ENCODE data around the gene TAS1R3. TPM values are rescaled to one million over a fixed set of nuclear protein-coding genes. Genes with fewer than 3 reads are reported as not detected.

Gene TAS1R3
- total and polyA plus RNA-seq, 10 of the 15 experiments (the other 5 are each of a cell fraction or from before 2014, with no cell fraction given), result 0.04 to 0.51 (median 0.08) TPM; not detected in 3

DNA sequence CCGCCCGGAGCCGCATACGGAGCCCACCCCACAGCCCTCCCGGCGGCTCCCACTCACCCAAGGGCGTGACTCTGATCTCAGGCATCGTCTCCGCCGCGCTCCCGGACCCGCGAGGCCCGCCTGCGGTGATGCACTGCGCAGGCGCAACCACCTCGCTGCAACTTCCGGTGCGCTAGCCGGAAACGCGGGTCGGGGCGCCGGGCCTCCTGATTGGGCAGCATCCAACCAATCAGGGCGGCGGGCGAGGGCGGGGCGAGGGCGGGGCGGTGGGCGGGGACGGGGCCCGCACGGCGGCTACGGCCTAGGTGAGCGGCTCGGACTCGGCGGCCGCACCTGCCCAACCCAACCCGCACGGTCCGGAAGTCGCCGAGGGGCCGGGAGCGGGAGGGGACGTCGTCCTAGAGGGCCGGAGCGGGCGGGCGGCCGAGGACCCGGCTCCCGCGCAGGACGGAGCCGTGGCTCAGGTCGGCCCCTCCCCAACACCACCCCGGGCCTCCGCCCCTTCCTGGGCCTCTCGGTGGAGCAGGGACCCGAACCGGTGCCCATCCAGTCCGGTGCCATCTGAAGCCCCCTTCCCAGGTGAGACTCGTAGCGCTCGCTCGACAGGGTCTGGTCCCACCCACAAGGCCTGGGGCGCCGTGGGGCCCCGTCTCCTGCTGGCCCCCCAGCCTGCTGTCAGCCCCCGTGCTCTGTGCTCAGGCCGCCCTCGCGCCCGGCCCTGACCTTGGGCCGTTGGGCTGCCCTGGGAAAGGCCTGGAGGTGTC, 6.4 kb upstream of the TAS1R3 start, which contains the start of the genes CPTP and INTS11 (continued):
- TF ChIP-seq HCFC1 (IDR thresholded peaks at IDR 0.05; ENCODE audit: low read length) (peak; percentile 46), CREB1 (IDR thresholded peaks at IDR 0.05; ENCODE audit: low read depth) (0 out of 2 replicates have a peak, but pooled peaks have one; percentile 27), SREBF1 (IDR thresholded peaks at IDR 0.05; ENCODE audit: low read length) (no peak), IKZF1 (conservative IDR thresholded peaks at IDR 0.05) (peak; percentile 41; the same call in 1 of the 2 replicates), RAD51 (IDR thresholded peaks at IDR 0.05) (no peak), CREM (IDR thresholded peaks at IDR 0.05; ENCODE audit: low read depth) (peak; percentile 24; the same call in 1 of the 2 replicates), RUNX3 (IDR thresholded peaks at IDR 0.05; ENCODE audit: low read length) (peak; percentile 23), ATF7 (IDR thresholded peaks at IDR 0.05; ENCODE audit: low read depth) (no peak), FOXK2 (IDR thresholded peaks at IDR 0.05) (no peak), SUPT20H (IDR thresholded peaks at IDR 0.05; ENCODE audit: borderline replicate concordance, control insufficient read depth, low read depth, low read length) (no peak)
- TF ChIP-seq, protein P1, sequence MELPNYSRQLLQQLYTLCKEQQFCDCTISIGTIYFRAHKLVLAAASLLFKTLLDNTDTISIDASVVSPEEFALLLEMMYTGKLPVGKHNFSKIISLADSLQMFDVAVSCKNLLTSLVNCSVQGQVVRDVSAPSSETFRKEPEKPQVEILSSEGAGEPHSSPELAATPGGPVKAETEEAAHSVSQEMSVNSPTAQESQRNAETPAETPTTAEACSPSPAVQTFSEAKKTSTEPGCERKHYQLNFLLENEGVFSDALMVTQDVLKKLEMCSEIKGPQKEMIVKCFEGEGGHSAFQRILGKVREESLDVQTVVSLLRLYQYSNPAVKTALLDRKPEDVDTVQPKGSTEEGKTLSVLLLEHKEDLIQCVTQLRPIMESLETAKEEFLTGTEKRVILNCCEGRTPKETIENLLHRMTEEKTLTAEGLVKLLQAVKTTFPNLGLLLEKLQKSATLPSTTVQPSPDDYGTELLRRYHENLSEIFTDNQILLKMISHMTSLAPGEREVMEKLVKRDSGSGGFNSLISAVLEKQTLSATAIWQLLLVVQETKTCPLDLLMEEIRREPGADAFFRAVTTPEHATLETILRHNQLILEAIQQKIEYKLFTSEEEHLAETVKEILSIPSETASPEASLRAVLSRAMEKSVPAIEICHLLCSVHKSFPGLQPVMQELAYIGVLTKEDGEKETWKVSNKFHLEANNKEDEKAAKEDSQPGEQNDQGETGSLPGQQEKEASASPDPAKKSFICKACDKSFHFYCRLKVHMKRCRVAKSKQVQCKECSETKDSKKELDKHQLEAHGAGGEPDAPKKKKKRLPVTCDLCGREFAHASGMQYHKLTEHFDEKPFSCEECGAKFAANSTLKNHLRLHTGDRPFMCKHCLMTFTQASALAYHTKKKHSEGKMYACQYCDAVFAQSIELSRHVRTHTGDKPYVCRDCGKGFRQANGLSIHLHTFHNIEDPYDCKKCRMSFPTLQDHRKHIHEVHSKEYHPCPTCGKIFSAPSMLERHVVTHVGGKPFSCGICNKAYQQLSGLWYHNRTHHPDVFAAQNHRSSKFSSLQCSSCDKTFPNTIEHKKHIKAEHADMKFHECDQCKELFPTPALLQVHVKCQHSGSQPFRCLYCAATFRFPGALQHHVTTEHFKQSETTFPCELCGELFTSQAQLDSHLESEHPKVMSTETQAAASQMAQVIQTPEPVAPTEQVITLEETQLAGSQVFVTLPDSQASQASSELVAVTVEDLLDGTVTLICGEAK (IDR thresholded peaks at IDR 0.05; ENCODE audit: borderline replicate concordance), result peak; percentile 76
- TF ChIP-seq, protein P2, sequence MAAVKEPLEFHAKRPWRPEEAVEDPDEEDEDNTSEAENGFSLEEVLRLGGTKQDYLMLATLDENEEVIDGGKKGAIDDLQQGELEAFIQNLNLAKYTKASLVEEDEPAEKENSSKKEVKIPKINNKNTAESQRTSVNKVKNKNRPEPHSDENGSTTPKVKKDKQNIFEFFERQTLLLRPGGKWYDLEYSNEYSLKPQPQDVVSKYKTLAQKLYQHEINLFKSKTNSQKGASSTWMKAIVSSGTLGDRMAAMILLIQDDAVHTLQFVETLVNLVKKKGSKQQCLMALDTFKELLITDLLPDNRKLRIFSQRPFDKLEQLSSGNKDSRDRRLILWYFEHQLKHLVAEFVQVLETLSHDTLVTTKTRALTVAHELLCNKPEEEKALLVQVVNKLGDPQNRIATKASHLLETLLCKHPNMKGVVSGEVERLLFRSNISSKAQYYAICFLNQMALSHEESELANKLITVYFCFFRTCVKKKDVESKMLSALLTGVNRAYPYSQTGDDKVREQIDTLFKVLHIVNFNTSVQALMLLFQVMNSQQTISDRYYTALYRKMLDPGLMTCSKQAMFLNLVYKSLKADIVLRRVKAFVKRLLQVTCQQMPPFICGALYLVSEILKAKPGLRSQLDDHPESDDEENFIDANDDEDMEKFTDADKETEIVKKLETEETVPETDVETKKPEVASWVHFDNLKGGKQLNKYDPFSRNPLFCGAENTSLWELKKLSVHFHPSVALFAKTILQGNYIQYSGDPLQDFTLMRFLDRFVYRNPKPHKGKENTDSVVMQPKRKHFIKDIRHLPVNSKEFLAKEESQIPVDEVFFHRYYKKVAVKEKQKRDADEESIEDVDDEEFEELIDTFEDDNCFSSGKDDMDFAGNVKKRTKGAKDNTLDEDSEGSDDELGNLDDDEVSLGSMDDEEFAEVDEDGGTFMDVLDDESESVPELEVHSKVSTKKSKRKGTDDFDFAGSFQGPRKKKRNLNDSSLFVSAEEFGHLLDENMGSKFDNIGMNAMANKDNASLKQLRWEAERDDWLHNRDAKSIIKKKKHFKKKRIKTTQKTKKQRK (IDR thresholded peaks at IDR 0.05; ENCODE audit: low read depth, low read length), result no peak
- TF ChIP-seq, protein P3, sequence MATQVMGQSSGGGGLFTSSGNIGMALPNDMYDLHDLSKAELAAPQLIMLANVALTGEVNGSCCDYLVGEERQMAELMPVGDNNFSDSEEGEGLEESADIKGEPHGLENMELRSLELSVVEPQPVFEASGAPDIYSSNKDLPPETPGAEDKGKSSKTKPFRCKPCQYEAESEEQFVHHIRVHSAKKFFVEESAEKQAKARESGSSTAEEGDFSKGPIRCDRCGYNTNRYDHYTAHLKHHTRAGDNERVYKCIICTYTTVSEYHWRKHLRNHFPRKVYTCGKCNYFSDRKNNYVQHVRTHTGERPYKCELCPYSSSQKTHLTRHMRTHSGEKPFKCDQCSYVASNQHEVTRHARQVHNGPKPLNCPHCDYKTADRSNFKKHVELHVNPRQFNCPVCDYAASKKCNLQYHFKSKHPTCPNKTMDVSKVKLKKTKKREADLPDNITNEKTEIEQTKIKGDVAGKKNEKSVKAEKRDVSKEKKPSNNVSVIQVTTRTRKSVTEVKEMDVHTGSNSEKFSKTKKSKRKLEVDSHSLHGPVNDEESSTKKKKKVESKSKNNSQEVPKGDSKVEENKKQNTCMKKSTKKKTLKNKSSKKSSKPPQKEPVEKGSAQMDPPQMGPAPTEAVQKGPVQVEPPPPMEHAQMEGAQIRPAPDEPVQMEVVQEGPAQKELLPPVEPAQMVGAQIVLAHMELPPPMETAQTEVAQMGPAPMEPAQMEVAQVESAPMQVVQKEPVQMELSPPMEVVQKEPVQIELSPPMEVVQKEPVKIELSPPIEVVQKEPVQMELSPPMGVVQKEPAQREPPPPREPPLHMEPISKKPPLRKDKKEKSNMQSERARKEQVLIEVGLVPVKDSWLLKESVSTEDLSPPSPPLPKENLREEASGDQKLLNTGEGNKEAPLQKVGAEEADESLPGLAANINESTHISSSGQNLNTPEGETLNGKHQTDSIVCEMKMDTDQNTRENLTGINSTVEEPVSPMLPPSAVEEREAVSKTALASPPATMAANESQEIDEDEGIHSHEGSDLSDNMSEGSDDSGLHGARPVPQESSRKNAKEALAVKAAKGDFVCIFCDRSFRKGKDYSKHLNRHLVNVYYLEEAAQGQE (IDR thresholded peaks at IDR 0.05; ENCODE audit: low read depth, low read length), result no peak
- TF ChIP-seq, protein P4, sequence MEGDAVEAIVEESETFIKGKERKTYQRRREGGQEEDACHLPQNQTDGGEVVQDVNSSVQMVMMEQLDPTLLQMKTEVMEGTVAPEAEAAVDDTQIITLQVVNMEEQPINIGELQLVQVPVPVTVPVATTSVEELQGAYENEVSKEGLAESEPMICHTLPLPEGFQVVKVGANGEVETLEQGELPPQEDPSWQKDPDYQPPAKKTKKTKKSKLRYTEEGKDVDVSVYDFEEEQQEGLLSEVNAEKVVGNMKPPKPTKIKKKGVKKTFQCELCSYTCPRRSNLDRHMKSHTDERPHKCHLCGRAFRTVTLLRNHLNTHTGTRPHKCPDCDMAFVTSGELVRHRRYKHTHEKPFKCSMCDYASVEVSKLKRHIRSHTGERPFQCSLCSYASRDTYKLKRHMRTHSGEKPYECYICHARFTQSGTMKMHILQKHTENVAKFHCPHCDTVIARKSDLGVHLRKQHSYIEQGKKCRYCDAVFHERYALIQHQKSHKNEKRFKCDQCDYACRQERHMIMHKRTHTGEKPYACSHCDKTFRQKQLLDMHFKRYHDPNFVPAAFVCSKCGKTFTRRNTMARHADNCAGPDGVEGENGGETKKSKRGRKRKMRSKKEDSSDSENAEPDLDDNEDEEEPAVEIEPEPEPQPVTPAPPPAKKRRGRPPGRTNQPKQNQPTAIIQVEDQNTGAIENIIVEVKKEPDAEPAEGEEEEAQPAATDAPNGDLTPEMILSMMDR (IDR thresholded peaks at IDR 0.05 in 2 of 3, conservative IDR thresholded peaks at IDR 0.05 in 1 of 3; ENCODE audit: control insufficient read depth in 2 of 3, extremely low read depth in 1 of 3, insufficient read depth in 1 of 3, low read depth in 3 of 3, low read length in 3 of 3), result no peak
- TF ChIP-seq, protein P5, sequence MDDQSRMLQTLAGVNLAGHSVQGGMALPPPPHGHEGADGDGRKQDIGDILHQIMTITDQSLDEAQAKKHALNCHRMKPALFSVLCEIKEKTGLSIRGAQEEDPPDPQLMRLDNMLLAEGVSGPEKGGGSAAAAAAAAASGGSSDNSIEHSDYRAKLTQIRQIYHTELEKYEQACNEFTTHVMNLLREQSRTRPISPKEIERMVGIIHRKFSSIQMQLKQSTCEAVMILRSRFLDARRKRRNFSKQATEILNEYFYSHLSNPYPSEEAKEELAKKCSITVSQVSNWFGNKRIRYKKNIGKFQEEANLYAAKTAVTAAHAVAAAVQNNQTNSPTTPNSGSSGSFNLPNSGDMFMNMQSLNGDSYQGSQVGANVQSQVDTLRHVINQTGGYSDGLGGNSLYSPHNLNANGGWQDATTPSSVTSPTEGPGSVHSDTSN (IDR thresholded peaks at IDR 0.05; ENCODE audit: insufficient replicate concordance, low read depth, low read length), result no peak

Measured in GM12878 (cell line).